Frontal cortex (tissue), 4 donors: Measurements from ENCODE around the gene MCM5. TPM values are rescaled to one million over a fixed set of nuclear protein-coding genes. Genes with fewer than 3 reads are reported as not detected.
"Not testable (repeated sequence)": the region's sequence is repeated elsewhere in the genome, so short reads cannot be mapped to it uniquely, and the experiment has no call there.

ENCODE experiments used
- DNase-seq, 2 donors: peaks; one replicate each; pipeline ENCODE4 v3.0.0; 2012; ENCODE audit warnings: low spot score in 2 of 2
- FAIRE-seq: peaks from 2 replicates; lab custom pipeline; 2012; peaks lifted over from hg19 to GRCh38; lab: Jason Lieb, UNC
- total RNA-seq: library from RNA; depleted of rRNA; stranded (reverse); fragments of >200 nt; gene quantifications from one replicate; pipeline ENCODE4 v1.2.3, GENCODE V29; 2014
- donor health status: control.
- donor health status: control.
- donor health status: control.

Gene MCM5
- total RNA-seq, 1 donor from 2014 or later = 9.4 TPM

DNA sequence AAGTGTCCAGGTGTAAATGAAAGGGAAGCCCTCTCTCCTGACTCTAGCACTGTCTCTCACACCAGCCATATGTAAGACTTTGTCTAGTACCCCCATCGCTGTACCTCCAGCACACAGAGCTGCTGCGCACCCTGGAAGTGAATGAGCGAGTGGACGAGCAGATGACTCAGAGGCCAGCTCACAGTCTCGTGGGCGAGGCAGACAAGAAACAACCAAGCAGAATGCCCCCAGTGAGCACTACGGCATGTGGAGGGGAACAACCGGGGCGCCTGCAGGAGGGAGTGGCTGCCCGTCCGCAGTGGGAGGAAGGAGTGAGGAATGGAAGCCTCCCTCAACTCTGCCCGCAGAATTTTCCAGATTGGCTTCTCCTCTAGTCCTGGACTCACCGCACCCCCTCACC, 46.4 kb downstream of the MCM5 start:
- FAIRE-seq (no peak), DNase-seq (no peak)

DNA sequence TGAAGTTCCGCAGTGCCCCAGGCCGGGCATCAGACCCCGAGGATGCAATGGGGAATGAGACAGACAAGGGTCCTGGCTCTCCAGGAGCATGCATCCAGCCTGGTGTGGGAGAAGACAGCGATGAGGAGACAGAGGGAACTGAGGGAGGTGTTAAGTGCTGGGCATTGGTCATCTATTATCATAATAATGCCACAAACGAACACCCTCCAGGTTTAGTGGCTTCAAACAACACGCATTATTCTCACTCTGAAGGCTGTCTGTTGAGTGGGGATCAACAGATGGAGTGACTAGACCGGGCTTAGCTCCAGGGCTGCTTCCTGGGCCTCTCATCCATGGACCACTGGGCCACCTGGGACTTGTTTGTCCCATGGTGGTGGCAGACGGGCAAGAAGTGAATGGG, 48.6 kb downstream of the MCM5 start:
- DNase-seq = no peak
- no peak for FAIRE-seq

DNA sequence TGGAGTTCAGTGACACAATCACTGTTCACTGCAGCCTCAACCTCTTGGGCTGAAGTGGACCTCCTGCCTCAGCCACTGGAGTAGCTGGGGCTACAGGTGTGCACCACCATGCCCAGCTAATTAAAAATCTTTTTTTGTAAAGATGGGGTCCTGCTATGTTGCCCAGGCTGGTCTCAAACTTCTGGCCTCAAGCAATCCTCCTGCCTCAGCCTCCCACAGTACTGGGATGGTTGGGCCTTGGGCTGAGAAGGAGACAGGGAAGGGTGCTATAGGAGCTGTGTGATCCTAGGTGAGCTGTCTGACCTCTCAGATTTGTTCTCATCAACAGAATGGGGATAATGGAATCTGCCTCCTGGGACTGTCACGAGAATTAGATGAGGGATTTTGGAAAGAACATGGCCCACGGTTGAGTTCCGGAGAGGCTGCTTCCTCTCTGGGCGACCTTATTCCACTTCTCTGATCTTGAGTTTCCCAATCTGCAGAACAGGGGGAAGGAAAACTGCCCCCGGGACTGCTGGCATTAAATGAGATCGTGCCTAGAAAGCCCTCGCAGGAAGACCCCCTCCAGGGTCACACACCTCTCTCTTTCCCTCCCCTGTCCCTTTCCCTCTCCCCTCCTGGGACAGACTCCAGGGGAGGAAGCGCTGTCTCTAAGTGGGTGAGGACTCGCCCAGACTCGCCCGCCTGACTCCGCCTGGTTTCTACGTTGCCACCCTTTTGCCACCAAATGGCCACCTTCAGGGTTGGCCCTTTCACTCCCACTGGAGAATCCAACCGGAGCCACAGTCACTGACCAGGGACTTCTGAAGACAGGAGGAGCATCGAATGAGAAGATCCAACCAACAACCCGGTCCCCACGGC, 50.1 kb downstream of the MCM5 start:
- FAIRE-seq = no peak
- no peak for DNase-seq

DNA sequence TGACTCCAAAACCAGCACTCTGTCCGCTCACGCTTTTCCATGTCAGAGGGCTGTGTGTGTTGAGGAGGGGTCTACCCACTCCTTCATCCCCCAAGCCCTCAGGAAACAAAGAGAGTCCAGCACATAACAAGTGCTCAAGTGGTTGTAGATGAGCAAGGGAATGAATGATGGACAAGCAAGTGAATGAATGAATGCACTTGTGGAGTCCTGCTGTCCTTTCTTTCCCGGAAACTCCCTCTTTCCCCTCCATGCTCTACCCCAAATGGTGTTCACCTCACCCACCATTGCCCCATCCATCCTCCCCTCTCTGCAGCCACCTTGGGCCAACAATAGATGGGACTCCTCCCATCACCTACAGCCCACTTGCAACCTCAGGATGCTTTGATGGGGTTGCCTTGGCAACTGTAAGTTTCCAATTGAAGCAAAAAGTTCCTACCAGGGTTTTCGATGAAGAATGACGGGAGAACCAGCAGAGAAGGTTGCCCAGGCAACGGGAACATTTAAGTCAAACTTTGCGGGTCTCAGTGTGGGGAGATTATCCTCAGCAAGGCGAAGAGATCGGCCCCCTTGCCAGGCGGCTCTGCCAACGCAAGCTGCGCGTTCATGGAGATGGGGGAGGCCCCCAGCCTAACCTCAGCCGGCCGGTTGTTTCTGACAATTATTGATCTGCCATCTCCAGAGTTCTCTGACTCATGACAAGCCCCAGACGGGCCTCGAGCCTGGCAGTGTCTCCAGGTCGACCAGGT, 51.1 kb downstream of the MCM5 start:
- FAIRE-seq = no peak

DNA sequence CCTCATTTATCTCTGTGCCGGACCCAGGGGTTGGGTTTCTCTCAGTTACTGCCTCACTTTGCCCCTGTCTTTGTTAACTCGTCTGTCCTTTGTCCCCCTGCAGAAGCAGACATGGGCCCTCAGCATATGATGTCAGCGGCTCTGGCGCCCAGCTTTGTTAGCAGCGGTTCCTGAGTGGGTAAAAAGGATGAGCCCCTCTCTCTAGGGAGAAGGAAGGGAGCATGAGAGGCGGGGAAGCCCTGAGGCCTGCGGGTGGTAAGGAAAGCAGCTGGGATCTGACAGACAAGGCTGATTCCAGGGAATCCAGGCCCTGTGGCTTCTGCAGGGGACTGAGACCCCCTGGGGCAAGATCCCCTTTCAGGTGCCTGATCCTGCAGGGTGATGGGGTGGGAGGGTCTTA, 51.7 kb downstream of the MCM5 start:
- DNase-seq = no peak
- FAIRE-seq = no peak

More for the DNA sequence above, 51.1 kb downstream of the MCM5 start:
- no peak for DNase-seq

DNA sequence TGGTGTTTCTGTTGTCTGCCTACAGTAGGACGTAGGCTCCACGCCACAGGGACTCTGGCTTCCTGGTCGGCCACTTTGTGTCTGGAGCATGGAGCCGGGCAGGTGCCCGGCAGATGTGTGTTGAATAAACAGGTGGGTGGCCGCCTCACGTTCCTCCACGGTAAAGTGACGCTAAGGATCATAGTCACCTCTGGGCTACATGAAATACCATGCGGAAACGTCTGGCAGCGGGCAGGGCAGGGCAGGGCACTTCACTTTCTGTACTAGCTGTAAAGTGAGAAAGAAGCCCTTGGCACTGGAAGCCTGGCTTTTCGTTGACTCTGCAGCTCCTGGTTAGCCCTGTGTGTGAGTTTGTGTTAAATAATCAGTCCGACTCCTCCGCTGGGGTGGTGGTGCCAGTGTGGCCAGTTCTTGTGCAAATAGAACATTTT, 52.4 kb downstream of the MCM5 start:
- DNase-seq = no peak
- no peak for FAIRE-seq

DNA sequence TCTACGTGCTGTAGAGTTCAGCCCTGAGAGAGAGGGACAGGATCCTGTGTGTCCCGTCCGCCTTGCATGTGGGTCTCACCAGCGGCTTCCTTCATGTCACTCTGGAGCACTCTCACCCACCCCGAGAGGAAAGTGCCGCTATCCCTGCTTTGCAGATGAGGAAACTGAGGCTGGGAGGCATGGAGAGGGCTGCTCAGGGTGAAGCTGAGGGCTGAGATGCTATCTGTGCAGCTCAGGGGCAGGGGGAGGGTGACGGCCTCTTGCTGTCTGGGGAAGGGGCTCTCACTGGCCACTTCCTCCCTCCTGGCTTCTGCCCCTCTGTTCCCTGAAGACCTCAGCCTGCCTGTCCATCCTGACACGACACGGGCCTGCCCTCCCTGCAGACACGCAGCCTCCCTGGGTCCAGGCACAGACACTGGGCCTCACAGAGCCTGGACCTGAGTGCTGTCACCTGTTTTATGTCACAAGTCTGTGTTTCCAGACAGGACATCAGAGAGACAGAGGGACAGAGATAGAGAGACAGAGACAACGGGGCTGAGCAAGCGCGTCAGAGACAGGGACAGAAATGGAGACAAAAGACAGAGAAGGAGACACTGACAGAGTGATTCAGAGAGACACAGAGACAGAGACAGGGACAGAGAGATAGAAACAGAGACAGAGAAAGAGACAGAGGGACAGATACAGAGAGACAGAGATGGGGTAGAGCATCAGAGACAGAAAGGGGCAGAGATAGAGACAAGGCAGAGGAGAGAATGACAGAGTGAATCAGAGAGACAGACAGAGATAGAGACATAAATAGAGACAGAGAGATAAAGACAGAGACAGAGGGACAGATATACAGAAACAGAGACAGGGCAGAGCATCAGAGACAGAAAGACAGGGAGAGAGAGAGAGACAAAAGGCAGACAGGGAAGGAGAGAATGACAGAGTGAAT, 53.1 kb downstream of the MCM5 start:
- FAIRE-seq (no peak), DNase-seq (no peak)

DNA sequence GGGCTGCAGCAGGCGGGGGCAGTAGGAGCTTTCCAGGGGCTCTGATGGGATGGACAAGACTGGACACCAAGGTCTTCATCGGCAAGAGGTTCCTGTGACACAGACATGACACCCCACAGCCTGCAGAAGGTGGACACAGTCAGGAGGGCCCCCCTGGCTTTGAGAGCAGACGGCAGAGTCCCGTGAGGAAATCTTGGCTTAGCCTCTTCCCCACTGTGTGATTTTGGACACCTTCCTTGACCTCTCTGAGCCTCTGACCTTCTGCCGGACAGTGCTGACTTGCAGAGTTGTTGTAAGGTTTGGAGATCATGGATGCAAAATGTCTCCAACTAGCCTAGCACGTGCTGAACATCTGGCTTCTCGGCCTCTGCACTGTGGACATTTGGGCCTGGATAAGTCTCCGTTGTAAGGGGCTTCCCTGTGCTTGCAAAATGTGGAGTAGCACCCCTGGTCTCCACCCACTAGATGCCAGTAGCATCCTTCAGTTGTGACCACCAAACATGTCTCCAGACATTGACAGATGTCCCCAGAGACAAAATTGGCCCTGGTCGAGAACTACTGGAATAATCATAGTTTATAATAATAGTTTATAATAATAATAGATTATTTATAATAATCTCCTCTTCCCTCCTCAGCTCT, 54.6 kb downstream of the MCM5 start:
- DNase-seq (no peak), FAIRE-seq (no peak)

DNA sequence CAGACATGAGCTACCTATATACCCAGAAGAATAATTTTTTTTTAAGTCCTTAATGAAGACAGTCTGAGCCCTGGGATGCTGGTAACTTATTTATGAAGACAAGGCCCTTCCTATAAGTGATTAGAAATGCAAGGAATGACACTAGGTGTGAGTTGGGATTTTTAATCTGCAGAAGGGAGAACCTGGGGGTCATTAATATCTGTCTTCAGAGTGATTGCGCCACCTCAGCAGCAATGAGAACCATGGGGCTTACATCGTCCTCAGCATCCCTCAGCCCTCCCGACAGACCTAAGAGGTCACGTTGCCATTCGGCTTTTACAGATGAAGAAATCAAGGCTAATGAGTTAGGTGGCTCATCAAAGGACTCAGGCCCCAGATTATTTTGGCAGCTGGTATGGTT, 55.6 kb downstream of the MCM5 start:
- no peak for DNase-seq
- no peak for FAIRE-seq

DNA sequence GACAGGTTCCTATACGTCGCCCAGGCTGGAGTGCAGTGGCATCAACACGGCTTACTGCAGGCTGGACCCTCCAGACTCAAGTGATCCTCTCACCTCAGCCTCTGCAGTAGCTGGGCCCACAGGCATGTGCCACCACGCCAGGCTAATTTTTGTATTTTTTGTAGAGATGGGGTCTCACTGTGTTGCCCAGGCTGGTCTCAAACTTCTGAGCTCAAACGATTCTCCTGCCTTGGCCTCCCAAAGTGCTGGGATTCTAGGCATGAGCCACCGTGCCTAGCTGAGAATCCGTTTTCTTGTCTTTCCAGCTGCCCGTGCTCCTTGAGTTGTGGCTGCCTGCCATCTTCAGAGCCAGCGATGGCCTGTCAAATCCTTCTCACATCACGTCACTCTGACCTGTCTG, 56.8 kb downstream of the MCM5 start:
- FAIRE-seq = no peak
- no peak for DNase-seq

DNA sequence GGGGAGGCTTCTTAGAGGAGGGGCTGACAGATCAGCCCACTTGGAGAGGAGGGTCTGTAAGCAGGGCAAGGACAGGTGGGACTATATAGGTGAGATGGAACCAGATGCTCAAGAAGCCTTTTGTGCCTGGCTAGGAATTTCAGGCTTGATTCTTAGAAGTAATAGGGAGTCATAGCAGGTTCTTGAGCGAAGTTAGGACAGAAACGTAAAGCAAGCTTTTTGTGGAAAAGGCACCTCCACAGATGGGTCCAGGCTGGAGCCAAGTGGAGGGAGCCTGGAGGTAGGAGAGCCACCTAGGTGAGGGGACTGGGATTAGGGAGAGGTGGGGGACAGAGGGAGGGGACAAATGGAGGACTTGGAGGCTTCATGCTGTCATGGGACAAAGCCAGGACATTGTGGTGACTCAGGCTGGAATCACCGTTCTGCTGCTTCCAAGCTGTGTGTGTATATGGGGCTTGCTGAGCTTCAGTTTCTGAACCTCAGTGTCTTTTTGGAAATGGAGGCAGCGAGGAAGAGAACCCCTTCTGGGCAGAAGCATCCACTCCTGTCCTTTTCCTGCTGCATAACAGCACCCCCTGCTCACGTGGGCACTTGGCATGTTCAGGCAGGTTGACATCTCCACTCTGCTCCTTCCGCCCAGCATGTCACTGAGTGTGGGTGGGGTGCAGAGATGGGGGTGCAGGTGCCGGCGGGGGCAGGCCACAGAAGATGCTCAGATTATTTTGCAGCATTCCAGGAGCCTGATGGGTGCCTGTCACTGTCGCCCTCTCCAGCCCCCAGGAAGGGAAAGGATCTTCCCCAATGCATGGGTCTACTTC, 58.0 kb downstream of the MCM5 start:
- FAIRE-seq (no peak), DNase-seq (no peak)

DNA sequence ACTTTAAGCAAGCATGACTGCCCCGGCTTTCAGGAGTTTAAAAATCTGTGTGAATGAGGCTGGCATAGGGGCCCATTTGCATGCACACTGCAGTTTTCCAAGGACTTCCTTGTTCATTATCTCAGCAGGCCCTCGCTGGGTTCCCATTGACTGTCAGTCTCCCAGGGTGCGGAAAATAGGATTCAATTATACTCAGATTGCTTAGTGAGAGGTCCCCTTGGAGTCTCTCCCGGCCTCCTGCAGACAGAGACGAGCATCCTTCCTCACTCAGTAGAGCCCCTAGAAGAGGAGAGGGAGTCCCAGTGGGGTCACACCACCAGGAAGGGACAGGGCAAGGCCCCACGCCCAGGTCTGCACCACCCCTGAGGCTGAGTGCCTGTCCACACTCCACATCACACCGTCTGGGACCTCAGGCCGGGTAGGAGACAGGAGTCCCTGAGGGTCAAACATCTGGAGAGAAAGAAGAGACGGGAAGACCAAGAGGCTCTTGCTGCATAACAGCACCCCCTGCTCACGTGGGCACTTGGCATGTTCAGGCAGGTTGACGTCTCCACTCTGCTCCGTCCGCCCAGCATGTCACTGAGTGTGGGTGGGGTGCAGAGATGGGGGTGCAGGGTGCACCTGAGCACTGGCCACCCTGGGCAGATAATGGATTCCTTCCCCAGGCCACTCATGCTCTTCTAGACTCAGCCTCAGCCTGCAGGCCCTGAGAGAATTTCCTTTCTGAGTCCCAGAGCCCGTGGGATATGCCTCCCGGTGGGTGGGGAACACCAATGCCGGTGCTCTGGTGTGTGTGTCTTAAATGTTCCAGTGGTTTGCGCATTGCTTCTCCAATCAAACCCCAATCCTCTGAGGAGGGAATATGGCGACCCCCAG, 58.8 kb downstream of the MCM5 start:
- no peak for FAIRE-seq

DNA sequence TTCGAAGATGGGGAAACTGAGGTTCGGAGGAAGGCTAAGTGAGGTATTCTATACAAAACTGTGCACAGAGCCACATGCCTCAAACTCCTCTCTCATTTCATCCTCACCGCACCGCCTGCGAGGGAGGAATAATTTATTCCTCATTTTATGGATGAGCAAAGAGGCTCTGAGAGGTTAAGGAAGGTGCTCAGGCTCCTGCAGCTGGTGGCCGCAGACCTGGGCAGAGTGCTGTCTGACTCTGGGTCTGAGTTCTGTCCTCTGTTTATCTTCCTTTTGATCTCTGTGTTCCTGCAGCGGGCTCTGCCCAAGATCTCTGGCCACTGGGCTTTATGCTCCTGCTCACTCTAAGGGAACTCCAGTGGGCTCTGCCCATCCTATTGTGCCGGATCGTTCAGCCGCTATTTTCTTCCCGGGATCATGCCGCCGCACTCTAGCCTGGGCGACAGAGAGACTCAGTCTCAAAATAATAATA, 59.5 kb downstream of the MCM5 start:
- no peak for FAIRE-seq
- no peak for DNase-seq

More for the DNA sequence above, 58.8 kb downstream of the MCM5 start:
- DNase-seq = no peak

DNA sequence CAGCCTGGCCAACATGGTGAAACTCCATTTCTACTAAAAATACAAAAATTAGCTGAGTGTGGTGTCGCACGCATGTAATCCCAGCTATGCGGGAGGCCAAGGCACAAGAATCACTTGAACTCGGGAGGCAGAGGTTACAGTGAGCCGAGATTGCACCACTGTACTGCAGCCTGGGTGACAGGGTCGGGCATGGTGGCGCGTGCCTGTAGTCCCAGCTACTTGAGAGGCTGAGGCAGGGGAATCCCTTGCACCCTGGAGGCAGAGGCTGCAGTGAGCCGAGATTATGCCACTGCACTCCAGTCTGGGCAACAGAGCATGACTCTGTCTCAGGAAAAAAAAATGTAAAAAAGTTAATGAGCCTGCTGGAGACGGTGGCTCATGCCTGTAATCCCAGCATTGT, 60.0 kb downstream of the MCM5 start:
- FAIRE-seq, DNase-seq: not testable (repeated sequence)

DNA sequence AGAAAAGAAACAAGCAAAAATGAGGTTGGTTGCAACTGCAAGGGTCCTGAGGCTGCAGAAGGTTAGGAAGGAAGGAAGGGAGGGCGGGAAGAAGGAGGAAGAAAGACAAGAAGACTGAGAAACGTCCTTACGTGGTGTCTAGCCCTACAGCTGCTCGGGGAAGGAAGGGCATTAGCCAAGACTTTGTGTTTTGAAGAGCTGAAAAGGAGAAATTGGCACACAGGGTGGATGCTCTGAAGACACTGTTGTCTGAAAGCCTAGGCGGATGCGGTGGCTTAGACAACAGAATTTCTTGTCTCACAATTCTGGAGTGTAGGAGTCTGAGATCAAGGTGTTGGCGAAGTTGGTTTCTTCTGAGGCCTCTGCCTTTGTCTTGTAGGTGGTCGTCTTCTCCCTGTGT, 60.7 kb downstream of the MCM5 start:
- no peak for FAIRE-seq

DNA sequence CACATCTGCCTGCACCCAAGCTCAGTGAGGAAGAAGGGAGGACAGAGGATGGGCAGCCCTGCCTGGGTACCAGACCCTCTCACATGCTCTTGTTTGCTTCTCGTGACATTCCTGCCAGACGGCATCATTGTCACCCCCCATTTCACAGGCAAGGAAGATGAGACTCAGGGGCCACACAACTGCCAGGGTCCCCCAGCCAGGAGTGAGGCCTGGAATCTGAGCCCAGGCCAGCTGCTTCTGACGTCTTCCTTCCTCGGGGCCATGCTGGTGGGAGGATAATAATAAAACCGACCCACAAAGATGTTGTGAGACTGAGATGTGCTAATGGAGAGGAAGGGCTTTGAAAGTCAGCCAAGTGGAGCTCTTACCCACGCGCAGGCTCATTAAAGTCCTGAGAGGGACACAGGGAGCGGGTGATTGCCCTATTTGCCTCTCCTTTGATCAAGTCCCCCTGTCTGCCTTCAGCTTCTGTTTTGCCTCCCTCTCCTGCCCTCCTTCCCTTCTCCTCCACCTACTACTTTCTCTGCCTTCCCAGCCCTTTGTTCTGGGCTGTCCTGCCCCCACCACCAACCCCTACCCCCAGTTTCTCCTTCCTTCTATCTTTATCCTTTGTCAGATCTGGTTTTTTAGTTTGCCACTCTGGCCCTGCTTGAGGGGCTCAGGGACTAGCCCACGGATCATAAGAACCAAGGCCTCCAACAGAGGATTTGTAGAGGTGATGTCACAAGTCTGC, 62.7 kb downstream of the MCM5 start:
- FAIRE-seq = no peak
- no peak for DNase-seq

More for the DNA sequence above, 60.7 kb downstream of the MCM5 start:
- DNase-seq = no peak
